Memory B cell (primary cell): Measurements from ENCODE around the gene DOK7.
"Not testable (repeated sequence)": the region's sequence is repeated elsewhere in the genome, so short reads cannot be mapped to it uniquely, and the experiment has no call there.

Source experiments
- ATAC-seq: fragments of 150-1000 bp; cut with Tn5 transposase; 2 replicates; pipeline ENCODE4 v1.10.0; 2021; ENCODE audit warnings: low read depth, mild to moderate bottlenecking, moderate library complexity
- DNase-seq, 2 donors: peaks; one replicate each; pipeline ENCODE4 v3.0.0; 2022; ENCODE audit warnings: low spot score in 2 of 2
- H3K27ac Mint-ChIP-seq: one replicate; pipeline ENCODE4 v1.8.0; 2022; ENCODE audit warnings: mild to moderate bottlenecking, moderate library complexity, mixed read lengths
- H3K27me3 Mint-ChIP-seq: one replicate; pipeline ENCODE4 v1.8.0; 2022; ENCODE audit warnings: mixed read lengths
- H3K36me3 Mint-ChIP-seq: one replicate; pipeline ENCODE4 v1.8.0; 2022; ENCODE audit warnings: mild to moderate bottlenecking, mixed read lengths
- H3K4me1 Mint-ChIP-seq: one replicate; pipeline ENCODE4 v1.8.0; 2022; ENCODE audit warnings: mixed read lengths
- H3K4me3 Mint-ChIP-seq: one replicate; pipeline ENCODE4 v1.8.0; 2022; ENCODE audit warnings: mild to moderate bottlenecking, moderate library complexity, mixed read lengths
- H3K9me3 Mint-ChIP-seq: one replicate; pipeline ENCODE4 v1.8.0; 2022; ENCODE audit warnings: mixed read lengths

Gene DOK7

GRCh38 chr4:3527101-3527913 is 64.2 kb downstream of the DOK7 start:
- Mint-ChIP-seq H3K9me3 (no peaks in the 10 kb centered on the region), H3K4me3 (no peak overlapping the region), H3K4me1 (peaks cover 22% of the 10 kb centered on the region), H3K36me3 (peaks cover 8% of the 10 kb centered on the region), H3K27me3 (no peaks in the 10 kb centered on the region), H3K27ac (no peak overlapping the region)
- no peak for ATAC-seq
- DNase-seq = no peak

- Mint-ChIP-seq H3K27me3 (no peaks in the 10 kb centered on the region), H3K4me3 (no peak overlapping the region), H3K36me3 (peaks cover 8% of the 10 kb centered on the region), H3K4me1 (peaks cover 24% of the 10 kb centered on the region), H3K27ac (no peak overlapping the region), H3K9me3 (no peaks in the 10 kb centered on the region)
- ATAC-seq (no peak), DNase-seq (no peak)
Measured at GRCh38 chr4:3527914-3528876, 65.1 kb downstream of the DOK7 start.

- H3K4me1 Mint-ChIP-seq = peaks cover 24% of the 10 kb centered on the region
- H3K27ac Mint-ChIP-seq = no peak overlapping the region
- DNase-seq (no peak), ATAC-seq (no peak)
- H3K9me3 Mint-ChIP-seq = no peaks in the 10 kb centered on the region
- no peaks in the 10 kb centered on the region for H3K27me3 Mint-ChIP-seq
- peaks cover 5% of the 10 kb centered on the region for H3K36me3 Mint-ChIP-seq
- H3K4me3 Mint-ChIP-seq = no peak overlapping the region
Measured at GRCh38 chr4:3529363-3529762, 66.3 kb downstream of the DOK7 start.

GRCh38 chr4:3530051-3530450 is 66.9 kb downstream of the DOK7 start:
- H3K9me3 Mint-ChIP-seq = no peaks in the 10 kb centered on the region
- H3K36me3 Mint-ChIP-seq = peaks cover 2% of the 10 kb centered on the region
- DNase-seq (no peak), ATAC-seq (no peak)
- H3K4me3 Mint-ChIP-seq = no peak overlapping the region
- H3K4me1 Mint-ChIP-seq = peaks cover 24% of the 10 kb centered on the region
- no peaks in the 10 kb centered on the region for H3K27me3 Mint-ChIP-seq
- no peak overlapping the region for H3K27ac Mint-ChIP-seq

GRCh38 chr4:3530663-3531254 is 67.7 kb downstream of the DOK7 start:
- Mint-ChIP-seq H3K27ac (no peak overlapping the region), H3K9me3 (peaks cover 5% of the 10 kb centered on the region), H3K4me3 (peak overlapping the region; percentile 99), H3K27me3 (peaks cover 6% of the 10 kb centered on the region), H3K36me3 (peaks cover 4% of the 10 kb centered on the region), H3K4me1 (peaks cover 24% of the 10 kb centered on the region)
- ATAC-seq = no peak
- DNase-seq = no peak

GRCh38 chr4:3531318-3531878 is 68.3 kb downstream of the DOK7 start:
- peak overlapping the region; percentile 92 for H3K27ac Mint-ChIP-seq
- ATAC-seq = no peak
- H3K9me3 Mint-ChIP-seq = peaks cover 5% of the 10 kb centered on the region
- peaks cover 24% of the 10 kb centered on the region for H3K4me1 Mint-ChIP-seq
- peaks cover 4% of the 10 kb centered on the region for H3K36me3 Mint-ChIP-seq
- peaks cover 6% of the 10 kb centered on the region for H3K27me3 Mint-ChIP-seq
- H3K4me3 Mint-ChIP-seq = peak overlapping the region; percentile 99
- no peak for DNase-seq

GRCh38 chr4:3531879-3532750 is 69.0 kb downstream of the DOK7 start, which contains the start of gene LRPAP1:
TSS of gene LRPAP1 (minus strand) at chr4:3532422. CDS start at chr4:3532412, 10 bp downstream.
- H3K4me3 Mint-ChIP-seq = peak within 1 kb of the TSS; percentile 99
- peaks cover 5% of the 10 kb centered on the region for H3K9me3 Mint-ChIP-seq
- peaks cover 24% of the 10 kb centered on the region for H3K4me1 Mint-ChIP-seq
- peak; percentile 79 to 84 for DNase-seq
- peak within 1 kb of the TSS; percentile 92 for H3K27ac Mint-ChIP-seq
- H3K27me3 Mint-ChIP-seq = peaks cover 6% of the 10 kb centered on the region
- H3K36me3 Mint-ChIP-seq = peaks cover 4% of the 10 kb centered on the region
- peak; percentile 88 for ATAC-seq

GRCh38 chr4:3532751-3533422 is 69.8 kb downstream of the DOK7 start:
- Mint-ChIP-seq H3K36me3 (peaks cover 2% of the 10 kb centered on the region), H3K27me3 (peaks cover 6% of the 10 kb centered on the region), H3K9me3 (peaks cover 5% of the 10 kb centered on the region), H3K27ac (peak overlapping the region; percentile 92), H3K4me1 (peaks cover 24% of the 10 kb centered on the region), H3K4me3 (peak overlapping the region; percentile 99)
- no peak for DNase-seq
- ATAC-seq = no peak

GRCh38 chr4:3533423-3533820 is 70.3 kb downstream of the DOK7 start:
- peaks cover 2% of the 10 kb centered on the region for H3K36me3 Mint-ChIP-seq
- DNase-seq (no peak), ATAC-seq (no peak)
- peak overlapping the region; percentile 60 for H3K4me3 Mint-ChIP-seq
- H3K27ac Mint-ChIP-seq = no peak overlapping the region
- H3K4me1 Mint-ChIP-seq = peaks cover 22% of the 10 kb centered on the region
- H3K9me3 Mint-ChIP-seq = peaks cover 5% of the 10 kb centered on the region
- peaks cover 6% of the 10 kb centered on the region for H3K27me3 Mint-ChIP-seq

- peaks cover 11% of the 10 kb centered on the region for H3K4me1 Mint-ChIP-seq
- DNase-seq, H3K4me3 Mint-ChIP-seq, H3K9me3 Mint-ChIP-seq, H3K27me3 Mint-ChIP-seq, H3K36me3 Mint-ChIP-seq, ATAC-seq, H3K27ac Mint-ChIP-seq: not testable (repeated sequence)
Measured at GRCh38 chr4:3535812-3536211, 72.7 kb downstream of the DOK7 start.

GRCh38 chr4:3538906-3539305 is 75.8 kb downstream of the DOK7 start:
- not testable (repeated sequence) for H3K9me3 Mint-ChIP-seq, H3K27me3 Mint-ChIP-seq, H3K36me3 Mint-ChIP-seq, H3K4me1 Mint-ChIP-seq, H3K4me3 Mint-ChIP-seq, H3K27ac Mint-ChIP-seq, ATAC-seq, DNase-seq

- not testable (repeated sequence) for H3K4me3 Mint-ChIP-seq, H3K27ac Mint-ChIP-seq, H3K4me1 Mint-ChIP-seq, H3K9me3 Mint-ChIP-seq, H3K36me3 Mint-ChIP-seq, DNase-seq, ATAC-seq, H3K27me3 Mint-ChIP-seq
Measured at GRCh38 chr4:3543415-3543814, 80.3 kb downstream of the DOK7 start.
